GM06990 (cell line): ENCODE measurements around the gene CCL20.
A peak's percentile ranks its signal among the peaks of the same experiment; 100 is the strongest.

ENCODE experiments used
- DNase-seq: peaks from one replicate; pipeline ENCODE4 v3.0.0-alpha.2; 2011; ENCODE audit not compliant: insufficient read length; ENCODE audit errors: extremely low read depth
- H3K27me3 ChIP-seq: replicated peaks from 2 replicates; pipeline ENCODE4 v1.6.0; 2011; ENCODE audit warnings: low read length; ENCODE audit not compliant: control insufficient read depth, insufficient read depth
- H3K36me3 ChIP-seq: 2 replicates; pipeline ENCODE4 v1.5.1; 2011; ENCODE audit warnings: low read length; ENCODE audit not compliant: control insufficient read depth, insufficient read depth
- H3K4me3 ChIP-seq: replicated peaks from 2 replicates; pipeline ENCODE4 v1.5.1; 2011; ENCODE audit warnings: low read depth, mild to moderate bottlenecking, control low read depth, low read length
- TF ChIP-seq, protein P1 (sequence below): IDR thresholded peaks from 2 replicates; pipeline ENCODE4 v1.5.1; 2011; ENCODE audit warnings: low read length, control low read depth, mild to moderate bottlenecking, inconsistent platforms; ENCODE audit not compliant: insufficient read depth, poor library complexity, severe bottlenecking

CCL20 gene

DNA sequence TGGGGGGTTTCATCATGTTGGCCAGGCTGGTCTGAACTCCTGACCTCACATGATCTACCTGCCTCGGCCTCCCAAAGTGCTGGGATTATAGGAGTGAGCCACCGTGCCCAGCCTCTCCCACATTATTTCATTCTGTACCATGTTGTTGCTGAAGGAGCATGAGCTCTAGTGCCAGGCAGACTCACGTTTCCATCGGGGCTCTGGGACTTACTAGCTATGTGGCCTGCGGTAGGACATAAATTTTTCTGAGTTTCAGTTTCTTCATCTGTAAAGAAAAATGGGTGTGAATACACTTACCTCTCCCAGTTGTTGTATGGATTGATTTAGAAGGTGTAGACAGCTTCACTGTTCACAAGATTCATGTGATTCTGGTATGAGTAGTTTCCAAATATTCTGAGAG is 30.8 kb upstream of the CCL20 start:
- Histone ChIP-seq H3K27me3 (no peaks in the 10 kb centered on the region), H3K36me3 (no peaks in the 10 kb centered on the region), H3K4me3 (no peak overlapping the region)
- no peak for DNase-seq
- TF ChIP-seq, protein P1, sequence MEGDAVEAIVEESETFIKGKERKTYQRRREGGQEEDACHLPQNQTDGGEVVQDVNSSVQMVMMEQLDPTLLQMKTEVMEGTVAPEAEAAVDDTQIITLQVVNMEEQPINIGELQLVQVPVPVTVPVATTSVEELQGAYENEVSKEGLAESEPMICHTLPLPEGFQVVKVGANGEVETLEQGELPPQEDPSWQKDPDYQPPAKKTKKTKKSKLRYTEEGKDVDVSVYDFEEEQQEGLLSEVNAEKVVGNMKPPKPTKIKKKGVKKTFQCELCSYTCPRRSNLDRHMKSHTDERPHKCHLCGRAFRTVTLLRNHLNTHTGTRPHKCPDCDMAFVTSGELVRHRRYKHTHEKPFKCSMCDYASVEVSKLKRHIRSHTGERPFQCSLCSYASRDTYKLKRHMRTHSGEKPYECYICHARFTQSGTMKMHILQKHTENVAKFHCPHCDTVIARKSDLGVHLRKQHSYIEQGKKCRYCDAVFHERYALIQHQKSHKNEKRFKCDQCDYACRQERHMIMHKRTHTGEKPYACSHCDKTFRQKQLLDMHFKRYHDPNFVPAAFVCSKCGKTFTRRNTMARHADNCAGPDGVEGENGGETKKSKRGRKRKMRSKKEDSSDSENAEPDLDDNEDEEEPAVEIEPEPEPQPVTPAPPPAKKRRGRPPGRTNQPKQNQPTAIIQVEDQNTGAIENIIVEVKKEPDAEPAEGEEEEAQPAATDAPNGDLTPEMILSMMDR: no peak

- peak overlapping the region; percentile 35; the same call in 1 of the 2 replicates for H3K4me3 ChIP-seq
- TF ChIP-seq, protein P1: no peak
- no peaks in the 10 kb centered on the region for H3K36me3 ChIP-seq
- DNase-seq: peak; percentile 55
- H3K27me3 ChIP-seq: no peaks in the 10 kb centered on the region
Measured at GRCh38 chr2:227783404-227784138, 30.1 kb upstream of the CCL20 start.

DNA sequence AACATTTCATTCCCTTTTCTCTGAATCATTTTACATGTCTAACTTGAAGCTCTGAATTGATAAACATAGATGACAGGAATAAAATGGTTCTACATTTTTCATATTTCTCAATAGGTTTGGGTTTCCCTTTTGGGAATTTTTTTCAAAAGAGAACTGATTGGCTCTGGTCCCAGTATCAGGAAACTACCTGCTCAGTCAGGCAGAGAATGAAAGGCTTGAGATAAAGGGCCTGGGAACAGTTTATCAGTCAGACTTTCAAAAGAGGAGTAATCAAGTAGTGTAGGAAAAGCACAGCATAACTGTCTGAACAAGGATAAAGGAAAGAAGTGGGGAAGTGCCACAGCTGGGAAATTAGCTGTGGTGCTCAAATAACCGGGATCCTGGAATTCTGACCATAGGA is 28.3 kb upstream of the CCL20 start:
- Histone ChIP-seq H3K4me3 (no peak overlapping the region), H3K36me3 (no peaks in the 10 kb centered on the region), H3K27me3 (no peaks in the 10 kb centered on the region)
- TF ChIP-seq, protein P1: no peak
- no peak for DNase-seq

- H3K4me3 ChIP-seq: no peak overlapping the region
- H3K27me3 ChIP-seq: no peaks in the 10 kb centered on the region
- DNase-seq: no peak
- H3K36me3 ChIP-seq: no peaks in the 10 kb centered on the region
- TF ChIP-seq, protein P1: no peak
Measured at GRCh38 chr2:227788561-227789018, 25.1 kb upstream of the CCL20 start.

GRCh38 chr2:227789803-227790202 is 23.8 kb upstream of the CCL20 start:
- no peak for DNase-seq
- TF ChIP-seq, protein P1: no peak
- Histone ChIP-seq H3K27me3 (no peaks in the 10 kb centered on the region), H3K36me3 (no peaks in the 10 kb centered on the region), H3K4me3 (no peak overlapping the region)
